Right atrium auricular region (tissue), 2 donors: ENCODE results near the gene LMNTD2. TPM values are rescaled to one million over a fixed set of nuclear protein-coding genes. Genes with fewer than 3 reads are reported as not detected.

Experiments used
- DNase-seq: peaks from one replicate; pipeline ENCODE4 v3.0.0-alpha.2; 2019; ENCODE audit warnings: low spot score
- H3K27ac ChIP-seq, 2 donors: fragments of 200-600 bp; sonication (generic); 1 replicate in 1 of 2; 2 replicates in 1 of 2; pipeline ENCODE4 v1.5.1; 2016 to 2019
- H3K27me3 ChIP-seq, 2 donors: fragments of 200-600 bp; sonication (generic); one replicate each; pipeline versions ENCODE4 v1.5.1 to v1.6.0; 2017 to 2019
- H3K36me3 ChIP-seq: fragments of 200-600 bp; sonication (generic); one replicate; pipeline ENCODE4 v1.5.1; 2016
- H3K4me1 ChIP-seq, 2 donors: fragments of 200-600 bp; sonication (generic); one replicate each; pipeline versions ENCODE4 v1.5.1 to v1.6.0; 2017 to 2019
- H3K4me3 ChIP-seq, 2 donors: fragments of 200-600 bp; sonication (generic); 1 replicate in 1 of 2; 2 replicates in 1 of 2; pipeline ENCODE4 v1.5.1; 2017 to 2019; ENCODE audit warnings: mild to moderate bottlenecking in 1 of 2, moderate library complexity in 1 of 2
- H3K9me3 ChIP-seq, 2 donors: fragments of 200-600 bp; sonication (generic); one replicate each; pipeline ENCODE4 v1.5.1; 2019
- CTCF ChIP-seq, 2 donors: fragments of 200-600 bp; sonication (generic); IDR thresholded peaks; one replicate each; pipeline ENCODE4 v1.5.1; 2019; ENCODE audit warnings: antibody characterized with exemption in 2 of 2
- total RNA-seq, 2 donors: library from RNA; depleted of rRNA; stranded (reverse); fragments of >200 nt; gene quantifications; one replicate each; pipeline ENCODE4 v1.1.0, GENCODE V29; 2016

LMNTD2 gene
- total RNA-seq, 2 donors from 2014 or later: 0.33 to 0.86 TPM

GRCh38 chr11:579830-580601 lies 19.5 kb upstream of the LMNTD2 start:
- no peak for DNase-seq
- H3K4me1 ChIP-seq: peaks cover 0 to 57% of the 10 kb centered on the region in 2 donors
- no peaks in the 10 kb centered on the region for H3K9me3 ChIP-seq
- H3K27me3 ChIP-seq: no peaks in the 10 kb centered on the region
- no peak for TF ChIP-seq CTCF (IDR thresholded peaks at IDR 0.05)
- peak overlapping the region; percentile 29 to 59 for H3K27ac ChIP-seq
- H3K36me3 ChIP-seq: peaks cover 28% of the 10 kb centered on the region
- H3K4me3 ChIP-seq: no peak overlapping the region

DNA sequence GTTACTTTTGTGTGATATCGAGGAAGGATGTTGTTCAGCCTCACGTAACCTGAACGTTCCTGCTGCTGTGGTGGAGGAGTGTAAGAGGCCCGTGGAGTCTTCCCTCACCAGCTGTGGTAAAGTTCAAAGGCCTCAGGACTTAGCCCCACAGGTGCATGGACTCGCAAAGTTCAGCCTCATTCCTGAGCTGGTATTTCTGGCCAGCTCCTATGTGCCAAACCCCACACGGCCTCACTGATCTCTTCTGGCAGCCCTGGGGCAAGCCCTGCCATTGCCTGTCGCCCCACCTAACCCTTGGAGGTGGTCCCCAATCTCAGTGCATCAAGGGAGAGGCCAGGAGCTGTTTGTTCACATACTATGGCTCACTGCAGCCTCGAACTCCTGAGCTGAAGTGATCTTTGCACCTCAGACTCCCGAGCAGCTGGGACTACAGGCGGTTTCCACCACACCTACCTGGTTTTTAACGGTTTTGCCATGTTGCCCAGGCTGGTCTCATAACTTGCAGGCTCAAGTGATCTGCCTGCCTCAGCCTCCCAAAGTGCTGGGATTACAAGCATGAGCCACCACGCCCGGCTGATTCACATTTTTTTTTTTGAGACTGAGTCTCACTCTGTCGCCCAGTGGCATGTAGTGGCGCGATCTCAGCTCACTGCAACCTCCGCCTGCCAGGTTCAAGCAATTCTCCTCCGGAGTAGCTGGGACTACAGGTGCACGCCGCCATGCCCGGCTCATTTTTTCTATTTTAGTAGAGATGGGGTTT lies 17.9 kb upstream of the LMNTD2 start:
- Histone ChIP-seq H3K9me3 (no peaks in the 10 kb centered on the region), H3K4me1 (peaks cover 0 to 65% of the 10 kb centered on the region in 2 donors), H3K4me3 (no peak overlapping the region), H3K27ac (no peak overlapping the region), H3K27me3 (no peaks in the 10 kb centered on the region), H3K36me3 (peaks cover 19% of the 10 kb centered on the region)
- no peak for DNase-seq
- TF ChIP-seq CTCF (IDR thresholded peaks at IDR 0.05): no peak

- H3K9me3 ChIP-seq: no peaks in the 10 kb centered on the region
- peaks cover 10% of the 10 kb centered on the region for H3K36me3 ChIP-seq
- no peak for TF ChIP-seq CTCF (IDR thresholded peaks at IDR 0.05)
- peaks cover 0 to 65% of the 10 kb centered on the region in 2 donors for H3K4me1 ChIP-seq
- DNase-seq: no peak
- H3K27ac ChIP-seq: peak overlapping the region in 1 of 2 donors; percentile 89
- no peaks in the 10 kb centered on the region for H3K27me3 ChIP-seq
- peak overlapping the region; percentile 84 to 87 for H3K4me3 ChIP-seq
These were observed 17.0 kb upstream of the LMNTD2 start for GRCh38 chr11:577611-577894.

- no peaks in the 10 kb centered on the region for H3K9me3 ChIP-seq
- H3K27me3 ChIP-seq: no peaks in the 10 kb centered on the region
- no peak for DNase-seq
- H3K4me1 ChIP-seq: peaks cover 0 to 65% of the 10 kb centered on the region in 2 donors
- peaks cover 5% of the 10 kb centered on the region for H3K36me3 ChIP-seq
- no peak for TF ChIP-seq CTCF (IDR thresholded peaks at IDR 0.05)
- peak overlapping the region; percentile 84 to 87 for H3K4me3 ChIP-seq
- peak overlapping the region; percentile 30 to 89 for H3K27ac ChIP-seq
These were observed 16.5 kb upstream of the LMNTD2 start for GRCh38 chr11:576811-577610.

GRCh38 chr11:575996-576768 lies 15.6 kb upstream of the LMNTD2 start, which contains the start of gene PHRF1:
Gene PHRF1, plus strand, starts transcription at chr11:576470. Its CDS starts 5,043 bp downstream, at chr11:581513.
- Histone ChIP-seq H3K27ac (peak within 1 kb of the TSS; percentile 89 to 96), H3K4me1 (peaks cover 0 to 57% of the 10 kb centered on the region in 2 donors), H3K36me3 (no peaks in the 10 kb centered on the region), H3K27me3 (no peaks in the 10 kb centered on the region), H3K9me3 (no peaks in the 10 kb centered on the region), H3K4me3 (peak within 1 kb of the TSS; percentile 84 to 87)
- peak; percentile 94 for DNase-seq
- TF ChIP-seq CTCF (IDR thresholded peaks at IDR 0.05): no peak
